ENCODE results near the gene ITGAL. TPM values are rescaled to one million over a fixed set of nuclear protein-coding genes. Genes with fewer than 3 reads are reported as not detected.

The ITGAL gene
- total RNA-seq, 1 experiment from 2014 or later, result not detected

GRCh38 chr16:30521476-30521872 is 48.9 kb downstream of the ITGAL start:
- Mint-ChIP-seq H3K36me3 (ENCODE audit: insufficient read depth in 1 of 3, low read depth in 3 of 3) (peaks cover 0 to 13% (median 9%) of the 10 kb centered on the region in 3 experiments; a peak in 5 of 7 replicates), H3K27me3 (ENCODE audit: low read depth) (peaks cover 2% of the 10 kb centered on the region; the same call in 1 of the 2 replicates), H3K4me3 (no peak overlapping the region), H3K27ac (no peak overlapping the region), H3K9me3 (no peaks in the 10 kb centered on the region), H3K4me1 (peaks cover 3% of the 10 kb centered on the region in 2 experiments)
- WGBS (ENCODE audit: extremely low coverage, insufficient read length, low lambda C conversion rate), result no CpG with 5 or more reads among the region's 7 CpGs
- no peak overlapping the region for H2AK5ac ChIP-seq (ENCODE audit: insufficient read length, low read length)
- TF ChIP-seq CTCF (conservative IDR thresholded peaks at IDR 0.05), result no peak
- no peaks in the 10 kb centered on the region for H4K20me1 ChIP-seq (ENCODE audit: control insufficient read depth, insufficient read depth, insufficient read length)
- H3K23ac ChIP-seq (ENCODE audit: insufficient read length, low read depth, low read length), result no peak overlapping the region
- no peak overlapping the region for H3K56ac ChIP-seq (ENCODE audit: insufficient read length, low read depth, low read length)
- no peaks in the 10 kb centered on the region for H3K79me2 ChIP-seq (ENCODE audit: insufficient read depth, low read length)
- H4K91ac ChIP-seq (ENCODE audit: insufficient read length, low read depth, low read length), result no peak overlapping the region
- H3T11ph ChIP-seq (ENCODE audit: low read length), result no peak overlapping the region
- H3K27ac ChIP-seq (ENCODE audit: insufficient read length, low read depth, low read length), result no peak overlapping the region
- no peak for DNase-seq
- no peak overlapping the region for H2BK120ac ChIP-seq (ENCODE audit: low read depth, low read length, poor library complexity, severe bottlenecking)
- no peak overlapping the region for H4K5ac ChIP-seq (ENCODE audit: insufficient read length, low read depth, low read length)
- no peaks in the 10 kb centered on the region for H3K4me1 ChIP-seq (ENCODE audit: insufficient read depth, low read length)
- H3K23me2 ChIP-seq (ENCODE audit: insufficient read length, low read depth, low read length, poor library complexity, severe bottlenecking), result peaks cover 6% of the 10 kb centered on the region
- no peak overlapping the region for H2AFZ ChIP-seq (ENCODE audit: low read length)
- H2BK5ac ChIP-seq (ENCODE audit: insufficient read length, low read length), result no peak overlapping the region
- no peak overlapping the region for H2BK20ac ChIP-seq (ENCODE audit: low read depth, low read length, poor library complexity, severe bottlenecking)
- no peak overlapping the region for H3K4ac ChIP-seq (ENCODE audit: low read depth, low read length)
- H3K4me2 ChIP-seq (ENCODE audit: insufficient read depth, insufficient read length, low read length), result no peak overlapping the region
- H3K9ac ChIP-seq (ENCODE audit: extremely low read depth, insufficient read length, low read length), result no peak overlapping the region
- no peak overlapping the region for H2BK12ac ChIP-seq (ENCODE audit: insufficient read length, low read depth, low read length)
- H3K27me3 ChIP-seq (ENCODE audit: insufficient read depth, low read length), result no peaks in the 10 kb centered on the region
- H3K18ac ChIP-seq (ENCODE audit: insufficient read length, low read depth, low read length), result no peak overlapping the region
- H3K79me1 ChIP-seq (ENCODE audit: insufficient read depth, low read depth, low read length, poor library complexity, severe bottlenecking), result no peaks in the 10 kb centered on the region
- no peak overlapping the region for H4K8ac ChIP-seq (replicated peaks; ENCODE audit: insufficient read length, low read depth, low read length)
- H3K14ac ChIP-seq (ENCODE audit: insufficient read depth, low read length), result no peak overlapping the region
- no peaks in the 10 kb centered on the region for H3K9me3 ChIP-seq (ENCODE audit: control insufficient read depth, low read depth, low read length)
- H2BK15ac ChIP-seq (ENCODE audit: low read depth, low read length), result no peak overlapping the region

All from H9 (cell line).